Stomach (tissue), 9 donors: ENCODE results near the gene DOC2B. TPM values are rescaled to one million over a fixed set of nuclear protein-coding genes. Genes with fewer than 3 reads are reported as not detected.

Source experiments
- DNase-seq, 2 donors: peaks; one replicate each; pipeline versions ENCODE4 v3.0.0 to v3.0.0-alpha.2; 2013 to 2019
- H3K27ac ChIP-seq, 5 donors: fragments of 200-600 bp in 4 of 5; sonication (generic) in 4 of 5; one replicate each; pipeline ENCODE4 v1.5.1; 2013 to 2019; ENCODE audit warnings: mild to moderate bottlenecking in 1 of 5, moderate library complexity in 1 of 5
- H3K27me3 ChIP-seq, 3 donors: fragments of 200-600 bp; sonication (generic); one replicate each; pipeline ENCODE4 v1.5.1; 2017 to 2019; ENCODE audit warnings: mixed run types in 1 of 3
- H3K36me3 ChIP-seq, 4 donors: fragments of 200-600 bp; sonication (generic); 1 replicate in 3 of 4; 2 replicates in 1 of 4; pipeline ENCODE4 v1.5.1; 2016 to 2019
- H3K4me1 ChIP-seq, 4 donors: fragments of 200-600 bp; sonication (generic); one replicate each; pipeline ENCODE4 v1.5.1; 2016 to 2019
- H3K4me3 ChIP-seq, 4 donors: fragments of 200-600 bp; sonication (generic) in 3 of 4; one replicate each; pipeline ENCODE4 v1.5.1; 2016 to 2019; ENCODE audit warnings: mild to moderate bottlenecking in 1 of 4
- H3K9me3 ChIP-seq, 4 donors: fragments of 200-600 bp; sonication (generic); one replicate each; pipeline ENCODE4 v1.5.1; 2016 to 2019
- EP300 ChIP-seq: sonication (generic); formaldehyde crosslinking; IDR thresholded peaks from one replicate; pipeline ENCODE4 v1.6.1; 2017; ENCODE audit warnings: antibody characterized with exemption
- POLR2A ChIP-seq, 4 donors: fragments of 450-650 bp; IDR thresholded peaks; one replicate each; pipeline ENCODE4 v1.6.1; 2016; ENCODE audit warnings: antibody characterized with exemption in 4 of 4, control low read depth in 2 of 4, mild to moderate bottlenecking in 1 of 4, moderate library complexity in 1 of 4
- POLR2AphosphoS5 ChIP-seq, 3 donors: sonication (generic); formaldehyde crosslinking; IDR thresholded peaks; one replicate each; pipeline ENCODE4 v1.6.1; 2016; ENCODE audit warnings: antibody characterized with exemption in 3 of 3
- WGBS, 5 donors: extraction: QIAGEN DNeasy Blood & Tissue Kit in 3 of 5; methylation state at CpG; one replicate each; pipeline versions ENCODE4 v1.1.5 to v1.1.7; 2013 to 2018; 5-methylcytosine and 5-hydroxymethylcytosine counted together
- intact Hi-C: fragments of 100-400 bp; cut with DNase I; formaldehyde crosslinking; loops from one replicate; pipeline ENCODE4 v1.15.1; 2023; ENCODE audit warnings: low total_unique reads
- polyA plus RNA-seq, 3 donors: library from polyadenylated mRNA; stranded (reverse); fragments of 200-250 nt; gene quantifications; one replicate each; pipeline ENCODE4 v1.2.3, GENCODE V29; 2013
- total RNA-seq, 5 donors: library from RNA; depleted of rRNA; stranded (reverse); fragments of >200 nt; gene quantifications; one replicate each; pipeline versions ENCODE4 v1.1.0 to v1.2.3, GENCODE V29; 2014 to 2016
- TF ChIP-seq, protein P1 (sequence below), 7 experiments: fragments of 450-650 bp in 4 of 7; fragments of 200-600 bp in 3 of 7; sonication (generic) in 3 of 7; IDR thresholded peaks; one replicate each; pipeline ENCODE4 v1.5.1; 2016 to 2019; ENCODE audit warnings: antibody characterized with exemption in 7 of 7, control low read depth in 2 of 7, mild to moderate bottlenecking in 1 of 7
- donor health status: healthy with polysubstance abuse.
- donor health status: Bipolar disorder and iron deficiency.
- donor health status: healthy.

DOC2B gene
- total and polyA plus RNA-seq, 8 donors = 0.45 to 11.7 (median 4.1) TPM

DNA sequence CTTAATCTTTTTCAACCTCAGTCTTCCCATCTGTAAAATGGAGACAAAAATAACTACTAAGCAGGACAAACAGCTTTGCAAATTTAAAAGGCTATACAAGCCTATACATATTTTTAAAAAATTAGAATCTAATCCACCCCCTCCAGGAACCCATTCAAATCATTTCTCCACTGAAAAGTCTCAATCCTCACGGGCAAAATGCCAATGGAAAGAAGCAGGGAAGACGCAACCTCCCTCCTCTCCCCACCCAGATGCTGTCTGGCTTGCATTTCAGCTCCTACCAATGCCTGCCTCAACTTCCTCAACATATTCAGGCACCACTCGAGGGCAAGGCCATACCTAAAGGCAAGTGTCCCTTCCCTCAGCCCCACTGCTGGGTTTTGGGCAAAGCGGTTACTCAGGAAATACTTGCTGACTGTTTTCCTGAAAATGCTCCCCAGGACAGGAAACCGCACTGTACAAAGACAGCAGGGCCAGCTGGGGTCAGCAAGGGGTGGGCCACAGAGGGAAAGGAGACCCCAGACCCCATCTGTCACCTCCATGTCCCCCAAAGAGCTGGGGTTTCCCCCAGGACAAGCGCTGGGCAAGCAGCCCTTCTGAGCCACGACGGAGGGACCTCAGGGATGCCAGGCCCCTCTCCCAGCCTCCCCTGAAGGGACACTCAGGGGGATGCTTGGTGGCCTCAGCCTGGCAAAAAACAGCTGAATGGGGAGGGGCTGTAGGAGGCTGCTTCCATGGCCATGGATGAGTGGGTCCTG is 47.7 kb upstream of the DOC2B start:
- H3K4me3 ChIP-seq = no peak overlapping the region
- H3K4me1 ChIP-seq = peaks cover 0 to 15% (median 3%) of the 10 kb centered on the region in 4 donors
- DNase-seq = no peak
- intact Hi-C loops = no loop called here
- H3K27me3 ChIP-seq = no peaks in the 10 kb centered on the region
- peak overlapping the region in 2 of 5 donors; percentile 29 to 30 for H3K27ac ChIP-seq
- TF ChIP-seq POLR2AphosphoS5 (IDR thresholded peaks at IDR 0.05) (no peak), EP300 (no peak), POLR2A (IDR thresholded peaks at IDR 0.05) (no peak)
- TF ChIP-seq, protein P1, sequence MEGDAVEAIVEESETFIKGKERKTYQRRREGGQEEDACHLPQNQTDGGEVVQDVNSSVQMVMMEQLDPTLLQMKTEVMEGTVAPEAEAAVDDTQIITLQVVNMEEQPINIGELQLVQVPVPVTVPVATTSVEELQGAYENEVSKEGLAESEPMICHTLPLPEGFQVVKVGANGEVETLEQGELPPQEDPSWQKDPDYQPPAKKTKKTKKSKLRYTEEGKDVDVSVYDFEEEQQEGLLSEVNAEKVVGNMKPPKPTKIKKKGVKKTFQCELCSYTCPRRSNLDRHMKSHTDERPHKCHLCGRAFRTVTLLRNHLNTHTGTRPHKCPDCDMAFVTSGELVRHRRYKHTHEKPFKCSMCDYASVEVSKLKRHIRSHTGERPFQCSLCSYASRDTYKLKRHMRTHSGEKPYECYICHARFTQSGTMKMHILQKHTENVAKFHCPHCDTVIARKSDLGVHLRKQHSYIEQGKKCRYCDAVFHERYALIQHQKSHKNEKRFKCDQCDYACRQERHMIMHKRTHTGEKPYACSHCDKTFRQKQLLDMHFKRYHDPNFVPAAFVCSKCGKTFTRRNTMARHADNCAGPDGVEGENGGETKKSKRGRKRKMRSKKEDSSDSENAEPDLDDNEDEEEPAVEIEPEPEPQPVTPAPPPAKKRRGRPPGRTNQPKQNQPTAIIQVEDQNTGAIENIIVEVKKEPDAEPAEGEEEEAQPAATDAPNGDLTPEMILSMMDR (IDR thresholded peaks at IDR 0.05) = no peak
- H3K9me3 ChIP-seq = no peaks in the 10 kb centered on the region
- 65 to 87% (median 82%) methylated on average over 8 of the region's 8 CpGs for WGBS, 5 donors
- peaks cover 0 to 6% (median 0%) of the 10 kb centered on the region in 4 donors for H3K36me3 ChIP-seq

DNA sequence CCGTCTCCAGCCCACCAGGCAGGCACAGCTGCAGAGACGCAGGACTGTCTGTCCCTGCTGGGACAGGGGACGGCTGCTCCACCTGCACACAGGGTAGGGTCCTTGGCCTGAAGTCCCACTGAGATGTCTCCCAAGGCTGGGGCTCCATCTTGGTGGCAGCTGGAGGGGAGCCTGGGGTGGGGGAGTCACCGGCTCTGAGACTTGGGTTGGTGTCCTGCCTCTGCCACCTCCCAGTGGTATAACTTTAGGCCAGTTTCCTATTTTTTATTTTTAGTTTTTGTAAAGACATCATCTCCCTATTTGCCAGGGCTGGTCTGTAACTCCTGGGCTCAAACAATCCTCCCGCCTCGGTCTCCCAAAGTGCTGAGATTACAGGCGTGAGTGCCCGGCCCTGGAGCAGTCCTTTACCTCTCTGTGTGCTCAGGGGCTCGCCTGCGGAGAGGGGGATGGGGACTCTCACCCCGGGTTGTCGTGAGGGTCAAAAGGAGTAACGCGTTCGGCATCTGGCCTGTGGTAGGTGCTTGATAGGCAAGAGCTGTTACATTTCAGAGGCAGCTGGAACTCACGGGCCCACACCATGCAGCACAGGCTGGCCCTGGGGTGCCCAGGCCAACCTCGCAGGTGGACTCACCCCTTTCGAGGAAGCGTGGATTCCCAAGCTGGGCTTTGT is 46.6 kb upstream of the DOC2B start:
- TF ChIP-seq POLR2AphosphoS5 (IDR thresholded peaks at IDR 0.05) (no peak), POLR2A (IDR thresholded peaks at IDR 0.05) (no peak)
- TF ChIP-seq, protein P1 (IDR thresholded peaks at IDR 0.05) = no peak
- DNase-seq = no peak
- Histone ChIP-seq H3K27ac (no peak overlapping the region), H3K4me1 (peaks cover 0 to 10% (median 3%) of the 10 kb centered on the region in 4 donors), H3K27me3 (no peaks in the 10 kb centered on the region), H3K4me3 (no peak overlapping the region), H3K9me3 (no peaks in the 10 kb centered on the region), H3K36me3 (peaks cover 0 to 6% (median 0%) of the 10 kb centered on the region in 4 donors)
- WGBS, 5 donors = 84 to 88% (median 86%) methylated on average over 19 of the region's 19 CpGs
- intact Hi-C loops = no loop called here

DNA sequence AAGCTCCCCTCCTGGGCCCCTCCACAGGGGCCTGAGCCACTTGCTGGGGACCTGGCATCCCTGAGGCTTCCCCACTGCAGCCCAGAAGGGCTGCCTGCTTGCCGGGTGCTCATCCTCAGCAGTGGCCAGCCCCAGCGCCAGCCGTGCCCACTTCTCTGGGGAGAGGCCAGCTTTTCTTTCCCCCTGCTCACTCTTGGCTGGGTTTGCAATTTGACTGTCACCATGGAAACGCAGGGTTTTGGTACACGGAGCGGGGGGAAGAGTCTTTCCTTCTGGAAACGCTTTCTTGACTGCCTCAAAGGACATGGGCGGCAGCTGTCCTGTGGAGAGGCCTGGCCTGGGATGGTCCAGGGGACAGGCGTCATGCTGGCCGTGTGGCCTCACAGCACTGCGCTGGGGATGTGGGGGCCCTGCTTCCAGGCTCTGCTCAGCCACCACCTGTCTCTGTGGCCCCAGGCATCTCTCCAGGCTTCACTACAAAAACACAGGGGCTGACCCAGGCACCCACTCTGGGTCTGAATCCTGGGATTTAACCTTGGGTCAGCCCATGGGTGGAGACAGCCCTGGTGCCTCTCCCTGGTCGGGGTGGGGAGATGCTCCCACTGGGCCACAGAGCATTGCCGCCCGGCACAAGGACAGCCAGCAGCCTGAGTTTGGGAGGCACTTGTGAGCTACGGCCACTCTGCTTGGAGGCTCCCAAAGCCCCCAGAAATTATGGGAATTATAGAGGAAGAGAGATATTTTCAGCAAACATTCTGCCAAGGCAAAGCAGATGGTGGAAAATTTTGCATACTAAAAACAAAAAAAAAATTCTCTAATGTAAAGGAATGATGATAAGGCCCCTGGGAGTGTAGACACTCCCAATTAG is 45.9 kb upstream of the DOC2B start:
- H3K4me3 ChIP-seq = no peak overlapping the region
- WGBS, 5 donors = 73 to 95% (median 78%) methylated on average over 4 to 15 of the region's 15 CpGs
- no peak overlapping the region for H3K27ac ChIP-seq
- H3K4me1 ChIP-seq = peaks cover 0 to 2% (median under 1%) of the 10 kb centered on the region in 4 donors
- no peaks in the 10 kb centered on the region for H3K9me3 ChIP-seq
- H3K27me3 ChIP-seq = no peaks in the 10 kb centered on the region
- TF ChIP-seq POLR2AphosphoS5 (IDR thresholded peaks at IDR 0.05) = no peak
- TF ChIP-seq, protein P1 (IDR thresholded peaks at IDR 0.05) = no peak
- TF ChIP-seq POLR2A (IDR thresholded peaks at IDR 0.05) = no peak
- TF ChIP-seq EP300 = no peak
- peaks cover 0 to 6% (median 0%) of the 10 kb centered on the region in 4 donors for H3K36me3 ChIP-seq
- intact Hi-C loops = no loop called here
- peak in 1 of 2 donors; percentile 66 for DNase-seq
